ENCODE data around the gene SMARCA2.

The SMARCA2 gene

GRCh38 chr9:2021731-2022130, 6.6 kb downstream of the SMARCA2 start:
- Histone ChIP-seq H3K27me3 (replicated peaks; ENCODE audit: control insufficient read depth, insufficient read depth, low read length) (no peaks in the 10 kb centered on the region), H3K36me3 (ENCODE audit: control insufficient read depth, insufficient read depth, low read length) (peaks cover 2% of the 10 kb centered on the region), H3K4me3 (replicated peaks; ENCODE audit: low read depth, low read length) (peak overlapping the region; percentile 11)
- TF ChIP-seq, protein P1, sequence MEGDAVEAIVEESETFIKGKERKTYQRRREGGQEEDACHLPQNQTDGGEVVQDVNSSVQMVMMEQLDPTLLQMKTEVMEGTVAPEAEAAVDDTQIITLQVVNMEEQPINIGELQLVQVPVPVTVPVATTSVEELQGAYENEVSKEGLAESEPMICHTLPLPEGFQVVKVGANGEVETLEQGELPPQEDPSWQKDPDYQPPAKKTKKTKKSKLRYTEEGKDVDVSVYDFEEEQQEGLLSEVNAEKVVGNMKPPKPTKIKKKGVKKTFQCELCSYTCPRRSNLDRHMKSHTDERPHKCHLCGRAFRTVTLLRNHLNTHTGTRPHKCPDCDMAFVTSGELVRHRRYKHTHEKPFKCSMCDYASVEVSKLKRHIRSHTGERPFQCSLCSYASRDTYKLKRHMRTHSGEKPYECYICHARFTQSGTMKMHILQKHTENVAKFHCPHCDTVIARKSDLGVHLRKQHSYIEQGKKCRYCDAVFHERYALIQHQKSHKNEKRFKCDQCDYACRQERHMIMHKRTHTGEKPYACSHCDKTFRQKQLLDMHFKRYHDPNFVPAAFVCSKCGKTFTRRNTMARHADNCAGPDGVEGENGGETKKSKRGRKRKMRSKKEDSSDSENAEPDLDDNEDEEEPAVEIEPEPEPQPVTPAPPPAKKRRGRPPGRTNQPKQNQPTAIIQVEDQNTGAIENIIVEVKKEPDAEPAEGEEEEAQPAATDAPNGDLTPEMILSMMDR (IDR thresholded peaks at IDR 0.05; ENCODE audit: insufficient read depth, low read length, poor library complexity, severe bottlenecking), result no peak
- no peak for DNase-seq (ENCODE audit: extremely low read depth, insufficient read length)

DNA sequence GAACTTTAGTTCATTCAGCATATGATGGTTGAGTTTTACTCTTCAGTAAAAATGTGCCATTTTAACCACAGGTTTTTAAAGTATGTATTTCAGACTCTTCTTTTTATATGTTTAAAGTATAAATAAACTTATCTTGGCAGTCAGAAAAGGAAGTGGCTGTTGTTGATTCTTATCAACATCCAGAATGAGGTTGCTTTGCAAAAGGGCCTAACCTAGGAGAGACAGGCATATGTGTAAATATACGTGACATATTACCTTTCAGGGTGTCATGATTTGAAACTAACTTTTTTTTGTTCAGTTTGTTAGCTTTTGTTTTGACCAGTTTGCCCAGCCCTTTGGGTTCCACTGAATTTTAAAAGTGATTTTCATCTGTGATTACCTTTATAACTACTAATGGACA, 7.4 kb downstream of the SMARCA2 start:
- H3K27me3 ChIP-seq (replicated peaks; ENCODE audit: control insufficient read depth, insufficient read depth, low read length), result no peaks in the 10 kb centered on the region
- TF ChIP-seq, protein P1 (IDR thresholded peaks at IDR 0.05; ENCODE audit: insufficient read depth, low read length, poor library complexity, severe bottlenecking), result no peak
- H3K4me3 ChIP-seq (replicated peaks; ENCODE audit: low read depth, low read length), result peak overlapping the region; percentile 21
- peaks cover 2% of the 10 kb centered on the region for H3K36me3 ChIP-seq (ENCODE audit: control insufficient read depth, insufficient read depth, low read length)
- DNase-seq (ENCODE audit: extremely low read depth, insufficient read length), result no peak

- Histone ChIP-seq H3K4me3 (replicated peaks; ENCODE audit: low read depth, low read length) (peak overlapping the region; percentile 21), H3K27me3 (replicated peaks; ENCODE audit: control insufficient read depth, insufficient read depth, low read length) (no peaks in the 10 kb centered on the region)
- TF ChIP-seq, protein P1 (IDR thresholded peaks at IDR 0.05; ENCODE audit: insufficient read depth, low read length, poor library complexity, severe bottlenecking), result no peak
Measured at GRCh38 chr9:2023042-2023441, 7.9 kb downstream of the SMARCA2 start.

DNA sequence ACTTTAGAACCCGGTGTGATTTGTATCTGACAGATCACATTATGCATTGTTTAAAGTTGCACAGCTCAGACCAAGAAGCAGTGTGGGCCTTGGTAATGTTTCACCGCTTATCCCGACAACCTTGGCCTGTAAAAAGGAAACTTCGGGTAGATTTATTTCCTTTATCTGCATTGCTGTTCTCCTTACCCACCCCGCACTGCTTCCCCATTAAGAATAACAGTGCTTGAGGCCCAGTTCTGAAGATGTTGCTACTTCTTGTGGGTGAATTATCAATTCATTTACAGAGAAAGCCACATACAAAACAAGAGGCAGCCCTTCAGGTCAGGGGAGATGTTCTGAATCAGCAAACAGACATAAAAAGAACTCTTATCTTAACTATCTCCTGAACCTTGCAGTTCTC, 8.4 kb downstream of the SMARCA2 start:
- Histone ChIP-seq H3K4me3 (replicated peaks; ENCODE audit: low read depth, low read length) (peak overlapping the region; percentile 21), H3K36me3 (ENCODE audit: control insufficient read depth, insufficient read depth, low read length) (peaks cover 2% of the 10 kb centered on the region; the same call in 1 of the 2 replicates), H3K27me3 (replicated peaks; ENCODE audit: control insufficient read depth, insufficient read depth, low read length) (no peaks in the 10 kb centered on the region)
- no peak for DNase-seq (ENCODE audit: extremely low read depth, insufficient read length)
- TF ChIP-seq, protein P1 (IDR thresholded peaks at IDR 0.05; ENCODE audit: insufficient read depth, low read length, poor library complexity, severe bottlenecking), result no peak

More at GRCh38 chr9:2023042-2023441, 7.9 kb downstream of the SMARCA2 start:
- H3K36me3 ChIP-seq (ENCODE audit: control insufficient read depth, insufficient read depth, low read length), result peaks cover 2% of the 10 kb centered on the region; the same call in 1 of the 2 replicates
- no peak for DNase-seq (ENCODE audit: extremely low read depth, insufficient read length)

- TF ChIP-seq, protein P1 (IDR thresholded peaks at IDR 0.05; ENCODE audit: insufficient read depth, low read length, poor library complexity, severe bottlenecking), result no peak
- DNase-seq (ENCODE audit: extremely low read depth, insufficient read length), result no peak
Measured at GRCh38 chr9:2024888-2025782, 10.0 kb downstream of the SMARCA2 start.

More at GRCh38 chr9:2024888-2025782, 10.0 kb downstream of the SMARCA2 start:
- no peak overlapping the region; the same call in none of the 2 replicates for H3K4me3 ChIP-seq (replicated peaks; ENCODE audit: low read depth, low read length)
- H3K36me3 ChIP-seq (ENCODE audit: control insufficient read depth, insufficient read depth, low read length), result peaks cover 7% of the 10 kb centered on the region
- no peaks in the 10 kb centered on the region for H3K27me3 ChIP-seq (replicated peaks; ENCODE audit: control insufficient read depth, insufficient read depth, low read length)
